Measurements from ENCODE around the gene LRRC27. TPM values are rescaled to one million over a fixed set of nuclear protein-coding genes. Genes with fewer than 3 reads are reported as not detected.

LRRC27 gene
- total and polyA plus RNA-seq, 2 experiments from 2014 or later, result 19.0 to 21.8 TPM

- Histone ChIP-seq H3K4me1 (ENCODE audit: low read depth) (no peaks in the 10 kb centered on the region), H3K27ac (no peak overlapping the region), H3K36me3 (no peaks in the 10 kb centered on the region), H3K9me3 (ENCODE audit: low read depth) (no peaks in the 10 kb centered on the region), H3K27me3 (no peaks in the 10 kb centered on the region), H3K4me3 (no peak overlapping the region)
- DNase-seq (ENCODE audit: low read depth in 1 of 2, low spot score in 1 of 2), result no peak
- TF ChIP-seq CTCF (IDR thresholded peaks at IDR 0.05; ENCODE audit: low read depth, low read length), result no peak
These were observed 5.6 kb upstream of the LRRC27 start for GRCh38 chr10:132326344-132326889.

GRCh38 chr10:132326925-132327324 is 5.1 kb upstream of the LRRC27 start:
- no peak for DNase-seq (ENCODE audit: low read depth in 1 of 2, low spot score in 1 of 2)
- Histone ChIP-seq H3K36me3 (no peaks in the 10 kb centered on the region), H3K27me3 (no peaks in the 10 kb centered on the region), H3K9me3 (ENCODE audit: low read depth) (no peaks in the 10 kb centered on the region), H3K27ac (no peak overlapping the region), H3K4me1 (ENCODE audit: low read depth) (no peaks in the 10 kb centered on the region), H3K4me3 (no peak overlapping the region)
- no peak for TF ChIP-seq CTCF (IDR thresholded peaks at IDR 0.05; ENCODE audit: low read depth, low read length)

DNA sequence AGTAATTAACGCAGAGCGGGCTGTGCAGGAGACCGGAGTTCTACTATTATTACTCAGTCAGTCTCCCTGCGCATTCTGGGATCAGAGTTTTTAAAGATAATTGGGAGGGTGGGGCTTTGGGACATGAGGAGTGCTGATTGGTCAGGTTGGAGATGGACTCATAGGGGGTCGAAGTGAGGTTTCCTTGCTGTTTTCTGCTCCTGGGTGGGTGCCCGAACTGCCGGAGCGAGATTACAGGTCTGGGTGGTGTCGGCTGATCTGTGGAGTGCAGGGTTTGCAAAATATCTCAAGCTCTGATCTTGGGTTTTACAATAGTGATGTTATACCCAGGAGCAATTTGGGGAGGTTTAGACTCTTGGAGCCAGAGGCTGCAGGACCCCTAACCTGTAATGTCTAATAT is 3.9 kb upstream of the LRRC27 start:
- no peaks in the 10 kb centered on the region for H3K9me3 ChIP-seq (ENCODE audit: low read depth)
- no peak overlapping the region for H3K4me3 ChIP-seq
- no peaks in the 10 kb centered on the region for H3K27me3 ChIP-seq
- H3K27ac ChIP-seq, result no peak overlapping the region
- no peak for TF ChIP-seq CTCF (IDR thresholded peaks at IDR 0.05; ENCODE audit: low read depth, low read length)
- peaks cover 7% of the 10 kb centered on the region for H3K4me1 ChIP-seq (ENCODE audit: low read depth)
- no peak for DNase-seq (ENCODE audit: low read depth in 1 of 2, low spot score in 1 of 2)
- no peaks in the 10 kb centered on the region for H3K36me3 ChIP-seq

- peak overlapping the region; percentile 50 for H3K27ac ChIP-seq
- H3K4me3 ChIP-seq, result no peak overlapping the region
- no peaks in the 10 kb centered on the region for H3K9me3 ChIP-seq (ENCODE audit: low read depth)
- DNase-seq (ENCODE audit: low read depth in 1 of 2, low spot score in 1 of 2), result peak in 1 of 2 donors; percentile 81
- H3K4me1 ChIP-seq (ENCODE audit: low read depth), result peaks cover 7% of the 10 kb centered on the region
- no peaks in the 10 kb centered on the region for H3K27me3 ChIP-seq
- no peak for TF ChIP-seq CTCF (IDR thresholded peaks at IDR 0.05; ENCODE audit: low read depth, low read length)
- no peaks in the 10 kb centered on the region for H3K36me3 ChIP-seq
These were observed 3.3 kb upstream of the LRRC27 start for GRCh38 chr10:132328738-132329137.

DNA sequence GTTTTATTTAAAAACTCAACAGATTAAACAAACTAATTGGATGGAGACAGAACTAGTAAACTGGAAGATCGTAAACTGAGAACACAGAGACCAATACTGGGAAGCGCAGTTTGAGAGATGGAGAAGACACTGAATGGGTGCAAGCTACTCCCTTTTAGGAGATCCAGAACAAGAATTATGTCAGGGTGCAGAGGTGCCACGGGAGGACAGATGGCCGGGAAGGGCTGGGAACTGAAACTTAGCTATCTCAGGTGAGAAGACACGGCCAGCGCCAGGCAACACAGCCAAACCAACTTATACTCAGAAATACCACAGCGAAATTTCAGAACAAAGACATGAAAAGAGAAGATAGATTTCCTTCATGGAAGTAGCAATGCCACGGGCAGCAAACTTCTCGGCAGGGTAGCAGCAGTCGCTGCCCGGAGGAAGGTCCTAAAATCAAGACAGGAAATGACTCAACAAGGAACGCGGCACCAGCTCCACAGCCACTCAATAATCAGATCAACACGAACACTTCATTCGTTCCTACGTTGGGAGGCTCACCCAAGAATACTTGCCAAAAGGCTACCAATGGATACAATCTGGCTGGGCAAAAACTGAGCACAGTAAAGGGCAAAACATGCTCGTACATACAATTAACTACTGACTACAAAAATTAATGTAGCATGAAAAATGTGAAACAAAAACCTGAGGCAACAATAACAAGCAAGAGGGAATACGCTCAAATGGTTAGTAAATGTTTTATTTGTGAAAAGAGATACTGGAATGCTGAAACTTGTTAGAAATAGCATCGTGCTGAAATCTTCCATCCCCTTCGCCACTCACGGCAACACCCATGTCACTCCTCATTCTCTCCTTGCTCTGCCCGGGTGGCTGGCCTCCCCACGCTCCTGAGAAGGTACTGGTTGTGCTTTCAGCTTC is 2.2 kb upstream of the LRRC27 start:
- Histone ChIP-seq H3K4me3 (no peak overlapping the region), H3K36me3 (no peaks in the 10 kb centered on the region), H3K9me3 (ENCODE audit: low read depth) (no peaks in the 10 kb centered on the region), H3K4me1 (ENCODE audit: low read depth) (peaks cover 7% of the 10 kb centered on the region), H3K27me3 (no peaks in the 10 kb centered on the region), H3K27ac (no peak overlapping the region)
- DNase-seq (ENCODE audit: low read depth in 1 of 2, low spot score in 1 of 2), result peak in 1 of 2 donors; percentile 73
- TF ChIP-seq CTCF (IDR thresholded peaks at IDR 0.05; ENCODE audit: low read depth, low read length), result no peak

All from cardiac muscle cell (in vitro differentiated cells and primary cell).